Memory B cell (primary cell): ENCODE measurements around the gene PTPRD.

Experiments
- ATAC-seq: fragments of 150-1000 bp; cut with Tn5 transposase; 2 replicates; pipeline ENCODE4 v1.10.0; 2021; ENCODE audit warnings: low read depth, mild to moderate bottlenecking, moderate library complexity
- DNase-seq, 2 donors: peaks; one replicate each; pipeline ENCODE4 v3.0.0; 2022; ENCODE audit warnings: low spot score in 2 of 2
- H3K27ac Mint-ChIP-seq: one replicate; pipeline ENCODE4 v1.8.0; 2022; ENCODE audit warnings: mild to moderate bottlenecking, moderate library complexity, mixed read lengths
- H3K27me3 Mint-ChIP-seq: one replicate; pipeline ENCODE4 v1.8.0; 2022; ENCODE audit warnings: mixed read lengths
- H3K36me3 Mint-ChIP-seq: one replicate; pipeline ENCODE4 v1.8.0; 2022; ENCODE audit warnings: mild to moderate bottlenecking, mixed read lengths
- H3K4me1 Mint-ChIP-seq: one replicate; pipeline ENCODE4 v1.8.0; 2022; ENCODE audit warnings: mixed read lengths
- H3K4me3 Mint-ChIP-seq: one replicate; pipeline ENCODE4 v1.8.0; 2022; ENCODE audit warnings: mild to moderate bottlenecking, moderate library complexity, mixed read lengths
- H3K9me3 Mint-ChIP-seq: one replicate; pipeline ENCODE4 v1.8.0; 2022; ENCODE audit warnings: mixed read lengths

PTPRD gene

GRCh38 chr9:8680157-8680556, 1932.6 kb downstream of the PTPRD start:
- Mint-ChIP-seq H3K4me3 (no peak overlapping the region), H3K36me3 (no peaks in the 10 kb centered on the region), H3K4me1 (no peaks in the 10 kb centered on the region), H3K27me3 (peaks cover 2% of the 10 kb centered on the region), H3K27ac (no peak overlapping the region), H3K9me3 (peaks cover 4% of the 10 kb centered on the region)
- DNase-seq (no peak), ATAC-seq (no peak)

- no peak overlapping the region for H3K27ac Mint-ChIP-seq
- peaks cover 3% of the 10 kb centered on the region for H3K9me3 Mint-ChIP-seq
- H3K4me3 Mint-ChIP-seq: no peak overlapping the region
- no peaks in the 10 kb centered on the region for H3K36me3 Mint-ChIP-seq
- DNase-seq (no peak), ATAC-seq (no peak)
- no peaks in the 10 kb centered on the region for H3K4me1 Mint-ChIP-seq
- peaks cover 2% of the 10 kb centered on the region for H3K27me3 Mint-ChIP-seq
Observed at GRCh38 chr9:8679371-8679822, 1933.4 kb downstream of the PTPRD start.

GRCh38 chr9:8677741-8678140, 1935.1 kb downstream of the PTPRD start:
- ATAC-seq (no peak), DNase-seq (no peak)
- H3K27me3 Mint-ChIP-seq: peaks cover 2% of the 10 kb centered on the region
- no peaks in the 10 kb centered on the region for H3K36me3 Mint-ChIP-seq
- no peaks in the 10 kb centered on the region for H3K4me1 Mint-ChIP-seq
- H3K27ac Mint-ChIP-seq: no peak overlapping the region
- H3K9me3 Mint-ChIP-seq: peaks cover 2% of the 10 kb centered on the region
- no peak overlapping the region for H3K4me3 Mint-ChIP-seq

GRCh38 chr9:8674536-8674935, 1938.3 kb downstream of the PTPRD start:
- Mint-ChIP-seq H3K9me3 (peaks cover 2% of the 10 kb centered on the region), H3K27ac (no peak overlapping the region), H3K4me1 (no peaks in the 10 kb centered on the region), H3K36me3 (no peaks in the 10 kb centered on the region), H3K27me3 (peaks cover 2% of the 10 kb centered on the region), H3K4me3 (no peak overlapping the region)
- no peak for DNase-seq
- ATAC-seq: no peak

- H3K36me3 Mint-ChIP-seq: no peaks in the 10 kb centered on the region
- ATAC-seq (no peak), DNase-seq (no peak)
- peaks cover 2% of the 10 kb centered on the region for H3K9me3 Mint-ChIP-seq
- H3K4me3 Mint-ChIP-seq: no peak overlapping the region
- no peaks in the 10 kb centered on the region for H3K4me1 Mint-ChIP-seq
- peaks cover 2% of the 10 kb centered on the region for H3K27me3 Mint-ChIP-seq
- no peak overlapping the region for H3K27ac Mint-ChIP-seq
Observed at GRCh38 chr9:8673830-8674229, 1939.0 kb downstream of the PTPRD start.

GRCh38 chr9:8670751-8671150, 1942.1 kb downstream of the PTPRD start:
- Mint-ChIP-seq H3K4me1 (no peaks in the 10 kb centered on the region), H3K27me3 (peaks cover 2% of the 10 kb centered on the region), H3K9me3 (peaks cover 2% of the 10 kb centered on the region), H3K4me3 (no peak overlapping the region), H3K36me3 (no peaks in the 10 kb centered on the region), H3K27ac (no peak overlapping the region)
- no peak for ATAC-seq
- no peak for DNase-seq

GRCh38 chr9:8668751-8669150, 1944.1 kb downstream of the PTPRD start:
- Mint-ChIP-seq H3K4me1 (no peaks in the 10 kb centered on the region), H3K9me3 (no peaks in the 10 kb centered on the region)

GRCh38 chr9:8668231-8668630, 1944.6 kb downstream of the PTPRD start:
- Mint-ChIP-seq H3K27me3 (no peaks in the 10 kb centered on the region), H3K4me1 (no peaks in the 10 kb centered on the region), H3K36me3 (no peaks in the 10 kb centered on the region), H3K4me3 (no peak overlapping the region), H3K27ac (no peak overlapping the region), H3K9me3 (no peaks in the 10 kb centered on the region)
- ATAC-seq: no peak
- no peak for DNase-seq

More at GRCh38 chr9:8668751-8669150, 1944.1 kb downstream of the PTPRD start:
- DNase-seq (no peak), ATAC-seq (no peak)
- Mint-ChIP-seq H3K4me3 (no peak overlapping the region), H3K27me3 (no peaks in the 10 kb centered on the region), H3K36me3 (no peaks in the 10 kb centered on the region), H3K27ac (no peak overlapping the region)

GRCh38 chr9:8666060-8666459, 1946.7 kb downstream of the PTPRD start:
- Mint-ChIP-seq H3K27me3 (no peaks in the 10 kb centered on the region), H3K4me3 (no peak overlapping the region), H3K27ac (no peak overlapping the region), H3K36me3 (no peaks in the 10 kb centered on the region), H3K4me1 (no peaks in the 10 kb centered on the region), H3K9me3 (no peaks in the 10 kb centered on the region)
- ATAC-seq: no peak
- DNase-seq: no peak

GRCh38 chr9:8660383-8660782, 1952.4 kb downstream of the PTPRD start:
- DNase-seq (no peak), ATAC-seq (no peak)
- peaks cover 1% of the 10 kb centered on the region for H3K9me3 Mint-ChIP-seq
- H3K4me1 Mint-ChIP-seq: no peaks in the 10 kb centered on the region
- no peaks in the 10 kb centered on the region for H3K27me3 Mint-ChIP-seq
- no peak overlapping the region for H3K4me3 Mint-ChIP-seq
- no peak overlapping the region for H3K27ac Mint-ChIP-seq
- no peaks in the 10 kb centered on the region for H3K36me3 Mint-ChIP-seq

- DNase-seq (no peak), ATAC-seq (no peak)
- Mint-ChIP-seq H3K27me3 (no peaks in the 10 kb centered on the region), H3K36me3 (no peaks in the 10 kb centered on the region), H3K4me3 (no peak overlapping the region), H3K4me1 (no peaks in the 10 kb centered on the region), H3K27ac (no peak overlapping the region), H3K9me3 (peaks cover 1% of the 10 kb centered on the region)
Observed at GRCh38 chr9:8659108-8659507, 1953.7 kb downstream of the PTPRD start.

- no peak overlapping the region for H3K27ac Mint-ChIP-seq
- ATAC-seq (no peak), DNase-seq (no peak)
- no peaks in the 10 kb centered on the region for H3K27me3 Mint-ChIP-seq
- no peaks in the 10 kb centered on the region for H3K36me3 Mint-ChIP-seq
- H3K4me1 Mint-ChIP-seq: no peaks in the 10 kb centered on the region
- H3K9me3 Mint-ChIP-seq: peaks cover 3% of the 10 kb centered on the region
- H3K4me3 Mint-ChIP-seq: no peak overlapping the region
Observed at GRCh38 chr9:8655071-8655470, 1957.7 kb downstream of the PTPRD start.

GRCh38 chr9:8653855-8654254, 1958.9 kb downstream of the PTPRD start:
- DNase-seq: no peak
- Mint-ChIP-seq H3K27ac (no peak overlapping the region), H3K4me3 (no peak overlapping the region), H3K36me3 (no peaks in the 10 kb centered on the region), H3K4me1 (no peaks in the 10 kb centered on the region), H3K9me3 (peaks cover 3% of the 10 kb centered on the region), H3K27me3 (no peaks in the 10 kb centered on the region)
- no peak for ATAC-seq

- DNase-seq: no peak
- ATAC-seq: no peak
- Mint-ChIP-seq H3K4me3 (no peak overlapping the region), H3K27me3 (no peaks in the 10 kb centered on the region), H3K4me1 (no peaks in the 10 kb centered on the region), H3K9me3 (peaks cover 3% of the 10 kb centered on the region), H3K36me3 (no peaks in the 10 kb centered on the region), H3K27ac (no peak overlapping the region)
Observed at GRCh38 chr9:8653111-8653510, 1959.7 kb downstream of the PTPRD start.

GRCh38 chr9:8652255-8652654, 1960.5 kb downstream of the PTPRD start:
- DNase-seq (no peak), ATAC-seq (no peak)
- Mint-ChIP-seq H3K4me1 (no peaks in the 10 kb centered on the region), H3K36me3 (no peaks in the 10 kb centered on the region), H3K27me3 (no peaks in the 10 kb centered on the region), H3K4me3 (no peak overlapping the region), H3K27ac (no peak overlapping the region), H3K9me3 (peaks cover 4% of the 10 kb centered on the region)
